Panc1 (cell line): ENCODE results near the gene ADCY3. TPM values are rescaled to one million over a fixed set of nuclear protein-coding genes. Genes with fewer than 3 reads are reported as not detected.

Experiments
- ATAC-seq: fragments of 200-7000 bp; cut with Tn5 transposase; 2 replicates; pipeline ENCODE4 v1.9.1; 2020; ENCODE audit warnings: mild to moderate bottlenecking, moderate library complexity
- BruUV-seq: library from RNA; stranded (reverse); fragments of 400-500 nt; replicated peaks from 2 replicates; lab custom pipeline; 2021; lab: Mats Ljungman, UMichigan
- CTCF ChIA-PET: fragments of 300-600 bp; sonication (Branson Sonifier 250); formaldehyde crosslinking; loops from one replicate; lab custom pipeline; 2022; ENCODE audit warnings: antibody characterized with exemption; lab: Charles Lee
- POLR2A ChIA-PET: fragments of 300-600 bp; sonication (Branson Sonifier 250); formaldehyde crosslinking; loops from one replicate; lab custom pipeline; 2022; ENCODE audit warnings: antibody characterized with exemption; lab: Charles Lee
- DNase-seq: peaks from one replicate; pipeline ENCODE4 v3.0.0-alpha.2; 2010; ENCODE audit warnings: low read depth, low spot score
- H3K27ac ChIP-seq: 2 replicates; pipeline ENCODE4 v1.5.1; 2011; ENCODE audit warnings: mild to moderate bottlenecking, low read length, inconsistent platforms
- H3K27me3 ChIP-seq: fragments of 200-500 bp; sonication (Bioruptor generic); 2 replicates; pipeline ENCODE4 v1.6.0; 2014; ENCODE audit warnings: low read length, inconsistent platforms; ENCODE audit not compliant: control insufficient read depth, insufficient read depth
- H3K36me3 ChIP-seq: fragments of 200-500 bp; sonication (Bioruptor generic); 2 replicates; pipeline ENCODE4 v1.5.1; 2014; ENCODE audit warnings: inconsistent platforms, mild to moderate bottlenecking, low read length, moderate library complexity; ENCODE audit not compliant: control insufficient read depth, insufficient read depth
- H3K4me1 ChIP-seq: 2 replicates; pipeline ENCODE4 v1.5.1; 2011; ENCODE audit warnings: inconsistent platforms, mild to moderate bottlenecking, low read length, moderate library complexity; ENCODE audit not compliant: control insufficient read depth, insufficient read depth
- H3K4me3 ChIP-seq, 2 experiments: 2 replicates each; pipeline ENCODE4 v1.5.1; 2011 to 2012; ENCODE audit warnings: low read depth in 2 of 2, low read length in 2 of 2, mild to moderate bottlenecking in 2 of 2, inconsistent platforms in 1 of 2, moderate library complexity in 1 of 2
- H3K9me3 ChIP-seq: fragments of 200-500 bp; sonication (Bioruptor generic); 2 replicates; pipeline ENCODE4 v1.5.1; 2014; ENCODE audit warnings: low read depth, mild to moderate bottlenecking, inconsistent platforms, low read length, moderate library complexity; ENCODE audit not compliant: control insufficient read depth, insufficient read depth
- POLR2AphosphoS5 ChIP-seq: IDR thresholded peaks from 2 replicates; pipeline ENCODE4 v1.6.1; 2012; ENCODE audit warnings: mild to moderate bottlenecking, low read depth, low read length, moderate library complexity
- SIN3A ChIP-seq: IDR thresholded peaks from 2 replicates; pipeline ENCODE4 v1.6.1; 2012; ENCODE audit warnings: low read depth, mild to moderate bottlenecking, low read length, moderate library complexity, borderline replicate concordance; ENCODE audit not compliant: insufficient read depth
- TCF7L2 ChIP-seq: IDR thresholded peaks from 2 replicates; pipeline ENCODE4 v1.6.1; 2011; ENCODE audit warnings: mild to moderate bottlenecking, low read depth, low read length, inconsistent platforms
- in situ Hi-C: cut with HindIII; loops from 2 replicates; pipeline ENCODE4 v1.10.0; 2016; ENCODE audit warnings: low sequenced_read_pairs, low pct_unique_long_range_greater_than_20kb
- intact Hi-C: fragments of 100-400 bp; cut with micrococcal nuclease; formaldehyde crosslinking; loops from one replicate; pipeline ENCODE4 v1.10.0; 2022; ENCODE audit not compliant: unreplicated experiment
- total RNA-seq: library from RNA; stranded (reverse); gene quantifications from one replicate; pipeline ENCODE4 v1.2.1, GENCODE V29; 2021; ENCODE audit not compliant: unreplicated experiment
- TF ChIP-seq, protein P1 (sequence below): fragments of 450-650 bp; IDR thresholded peaks from 2 replicates; pipeline ENCODE4 v1.5.1; 2017; ENCODE audit warnings: mild to moderate bottlenecking
- TF ChIP-seq, protein P2 (sequence below), 2 experiments: IDR thresholded peaks; 2 replicates each; pipeline ENCODE4 v1.6.1; 2011 to 2012; ENCODE audit warnings: low read depth in 2 of 2, control low read depth in 1 of 2, low read length in 1 of 2, mild to moderate bottlenecking in 1 of 2, moderate library complexity in 1 of 2; ENCODE audit not compliant: insufficient read depth in 1 of 2

The ADCY3 gene
- total RNA-seq, 1 experiment from 2014 or later, result 34.1 TPM

GRCh38 chr2:24888177-24888576 is 31.9 kb downstream of the ADCY3 start:
- CTCF ChIA-PET, result interaction anchor here (0.6 kb wide), 1 partner anchor 14 kb away, joined by 9 read pairs; no protein-coding TSS in a partner anchor
- BruUV-seq, result no TSS peak
- POLR2A ChIA-PET, result no interaction called here

GRCh38 chr2:24887307-24887874 is 32.6 kb downstream of the ADCY3 start:
- H3K27me3 ChIP-seq, result no peaks in the 10 kb centered on the region
- no TSS peak for BruUV-seq
- H3K27ac ChIP-seq, result no peak overlapping the region
- CTCF ChIA-PET, result interaction anchor here (0.6 kb wide), 1 partner anchor 15 kb away, joined by 9 read pairs; no protein-coding TSS in a partner anchor
- no peak for ATAC-seq
- in situ Hi-C loops (no loop called here), intact Hi-C loops (no loop called here)
- H3K9me3 ChIP-seq, result no peaks in the 10 kb centered on the region
- TF ChIP-seq, protein P1, sequence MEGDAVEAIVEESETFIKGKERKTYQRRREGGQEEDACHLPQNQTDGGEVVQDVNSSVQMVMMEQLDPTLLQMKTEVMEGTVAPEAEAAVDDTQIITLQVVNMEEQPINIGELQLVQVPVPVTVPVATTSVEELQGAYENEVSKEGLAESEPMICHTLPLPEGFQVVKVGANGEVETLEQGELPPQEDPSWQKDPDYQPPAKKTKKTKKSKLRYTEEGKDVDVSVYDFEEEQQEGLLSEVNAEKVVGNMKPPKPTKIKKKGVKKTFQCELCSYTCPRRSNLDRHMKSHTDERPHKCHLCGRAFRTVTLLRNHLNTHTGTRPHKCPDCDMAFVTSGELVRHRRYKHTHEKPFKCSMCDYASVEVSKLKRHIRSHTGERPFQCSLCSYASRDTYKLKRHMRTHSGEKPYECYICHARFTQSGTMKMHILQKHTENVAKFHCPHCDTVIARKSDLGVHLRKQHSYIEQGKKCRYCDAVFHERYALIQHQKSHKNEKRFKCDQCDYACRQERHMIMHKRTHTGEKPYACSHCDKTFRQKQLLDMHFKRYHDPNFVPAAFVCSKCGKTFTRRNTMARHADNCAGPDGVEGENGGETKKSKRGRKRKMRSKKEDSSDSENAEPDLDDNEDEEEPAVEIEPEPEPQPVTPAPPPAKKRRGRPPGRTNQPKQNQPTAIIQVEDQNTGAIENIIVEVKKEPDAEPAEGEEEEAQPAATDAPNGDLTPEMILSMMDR, result no peak
- TF ChIP-seq POLR2AphosphoS5 (no peak), TCF7L2 (no peak), SIN3A (no peak)
- TF ChIP-seq, protein P2, sequence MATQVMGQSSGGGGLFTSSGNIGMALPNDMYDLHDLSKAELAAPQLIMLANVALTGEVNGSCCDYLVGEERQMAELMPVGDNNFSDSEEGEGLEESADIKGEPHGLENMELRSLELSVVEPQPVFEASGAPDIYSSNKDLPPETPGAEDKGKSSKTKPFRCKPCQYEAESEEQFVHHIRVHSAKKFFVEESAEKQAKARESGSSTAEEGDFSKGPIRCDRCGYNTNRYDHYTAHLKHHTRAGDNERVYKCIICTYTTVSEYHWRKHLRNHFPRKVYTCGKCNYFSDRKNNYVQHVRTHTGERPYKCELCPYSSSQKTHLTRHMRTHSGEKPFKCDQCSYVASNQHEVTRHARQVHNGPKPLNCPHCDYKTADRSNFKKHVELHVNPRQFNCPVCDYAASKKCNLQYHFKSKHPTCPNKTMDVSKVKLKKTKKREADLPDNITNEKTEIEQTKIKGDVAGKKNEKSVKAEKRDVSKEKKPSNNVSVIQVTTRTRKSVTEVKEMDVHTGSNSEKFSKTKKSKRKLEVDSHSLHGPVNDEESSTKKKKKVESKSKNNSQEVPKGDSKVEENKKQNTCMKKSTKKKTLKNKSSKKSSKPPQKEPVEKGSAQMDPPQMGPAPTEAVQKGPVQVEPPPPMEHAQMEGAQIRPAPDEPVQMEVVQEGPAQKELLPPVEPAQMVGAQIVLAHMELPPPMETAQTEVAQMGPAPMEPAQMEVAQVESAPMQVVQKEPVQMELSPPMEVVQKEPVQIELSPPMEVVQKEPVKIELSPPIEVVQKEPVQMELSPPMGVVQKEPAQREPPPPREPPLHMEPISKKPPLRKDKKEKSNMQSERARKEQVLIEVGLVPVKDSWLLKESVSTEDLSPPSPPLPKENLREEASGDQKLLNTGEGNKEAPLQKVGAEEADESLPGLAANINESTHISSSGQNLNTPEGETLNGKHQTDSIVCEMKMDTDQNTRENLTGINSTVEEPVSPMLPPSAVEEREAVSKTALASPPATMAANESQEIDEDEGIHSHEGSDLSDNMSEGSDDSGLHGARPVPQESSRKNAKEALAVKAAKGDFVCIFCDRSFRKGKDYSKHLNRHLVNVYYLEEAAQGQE (IDR thresholded peaks at IDR 0.05; ENCODE audit: insufficient read depth in 1 of 2, low read depth in 2 of 2, low read length in 1 of 2), result no peak
- H3K4me1 ChIP-seq, result no peaks in the 10 kb centered on the region
- H3K36me3 ChIP-seq, result no peaks in the 10 kb centered on the region
- no peak overlapping the region for H3K4me3 ChIP-seq
- no peak for DNase-seq
- POLR2A ChIA-PET, result no interaction called here

More at GRCh38 chr2:24888177-24888576, 31.9 kb downstream of the ADCY3 start:
- Histone ChIP-seq H3K36me3 (no peaks in the 10 kb centered on the region), H3K4me3 (no peak overlapping the region), H3K27me3 (no peaks in the 10 kb centered on the region), H3K27ac (no peak overlapping the region), H3K4me1 (no peaks in the 10 kb centered on the region), H3K9me3 (no peaks in the 10 kb centered on the region)
- DNase-seq (no peak), ATAC-seq (no peak)
- in situ Hi-C loops (no loop called here), intact Hi-C loops (no loop called here)
- TF ChIP-seq TCF7L2 (no peak), SIN3A (no peak), POLR2AphosphoS5 (no peak)
- TF ChIP-seq, protein P1, result no peak
- TF ChIP-seq, protein P2 (IDR thresholded peaks at IDR 0.05; ENCODE audit: insufficient read depth in 1 of 2, low read depth in 2 of 2, low read length in 1 of 2), result no peak
